ENCODE measurements around the gene HDDC3. TPM values are rescaled to one million over a fixed set of nuclear protein-coding genes. Genes with fewer than 3 reads are reported as not detected.

HDDC3 gene
- total RNA-seq, 2 experiments from 2014 or later, result 37.6 to 41.7 TPM

DNA sequence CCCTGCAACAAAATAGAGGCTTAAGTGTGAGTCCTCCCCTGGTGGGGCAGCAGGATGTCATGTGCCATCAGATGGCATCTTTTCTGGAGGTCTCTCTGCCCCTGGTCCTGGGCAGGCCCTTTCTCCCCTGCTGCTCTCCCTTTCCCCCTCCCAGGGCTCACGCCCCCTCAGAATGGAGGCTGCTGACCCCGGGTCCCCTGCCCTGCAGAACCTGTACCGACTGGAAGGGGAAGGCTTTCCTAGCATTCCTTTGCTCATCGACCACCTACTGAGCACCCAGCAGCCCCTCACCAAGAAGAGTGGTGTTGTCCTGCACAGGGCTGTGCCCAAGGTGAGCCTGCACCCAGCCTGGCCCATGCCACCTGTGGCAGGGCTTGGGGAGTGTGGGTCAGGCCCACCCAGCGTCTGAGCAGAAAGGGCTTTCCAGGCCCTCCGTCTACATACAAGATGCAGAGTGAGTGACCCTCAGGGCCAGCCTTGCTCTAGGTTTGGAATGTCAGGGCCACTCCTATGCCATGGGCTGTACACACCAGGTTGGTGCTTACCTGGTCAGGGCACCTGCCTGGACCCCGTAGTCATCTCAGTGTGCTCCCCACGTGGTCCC, 40.9 kb downstream of the HDDC3 start:
- ChIA-PET CTCF (interaction anchor here (1.0 kb wide), 1 partner anchor 42 kb away, joined by 3 read pairs; no protein-coding TSS in a partner anchor), POLR2A (no interaction called here)
- DNase-seq, result no peak
- Mint-ChIP-seq H3K27ac (no peak overlapping the region), H3K4me1 (peaks cover 13% of the 10 kb centered on the region), H3K27me3 (no peaks in the 10 kb centered on the region), H3K4me3 (no peak overlapping the region), H3K36me3 (ENCODE audit: low read depth) (peaks cover 53% of the 10 kb centered on the region), H3K9me3 (no peaks in the 10 kb centered on the region)

DNA sequence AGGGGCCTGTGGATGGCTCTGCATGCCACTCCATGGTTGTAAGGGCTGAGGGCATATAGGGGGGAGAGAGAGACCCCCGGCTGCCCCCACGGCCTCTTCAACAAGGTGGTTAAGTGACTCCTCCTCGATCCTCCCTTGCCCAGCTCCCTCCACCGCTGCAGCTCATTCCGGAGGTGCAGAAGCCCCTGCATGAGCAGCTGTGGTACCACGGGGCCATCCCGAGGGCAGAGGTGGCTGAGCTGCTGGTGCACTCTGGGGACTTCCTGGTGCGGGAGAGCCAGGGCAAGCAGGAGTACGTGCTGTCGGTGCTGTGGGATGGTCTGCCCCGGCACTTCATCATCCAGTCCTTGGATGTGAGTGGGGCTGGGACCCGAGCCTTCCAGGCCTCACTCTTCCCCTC, 41.5 kb downstream of the HDDC3 start:
- H3K4me3 Mint-ChIP-seq, result no peak overlapping the region
- POLR2A ChIA-PET, result interaction anchor here (2.8 kb wide), 1 partner anchor 12 kb away, joined by 11 read pairs; the partner anchor contains the start of gene MAN2A2
- H3K36me3 Mint-ChIP-seq (ENCODE audit: low read depth), result peaks cover 53% of the 10 kb centered on the region
- H3K4me1 Mint-ChIP-seq, result peaks cover 19% of the 10 kb centered on the region
- H3K27me3 Mint-ChIP-seq, result no peaks in the 10 kb centered on the region
- no peak for DNase-seq
- no peak overlapping the region for H3K27ac Mint-ChIP-seq
- CTCF ChIA-PET, result no interaction called here
- H3K9me3 Mint-ChIP-seq, result no peaks in the 10 kb centered on the region

DNA sequence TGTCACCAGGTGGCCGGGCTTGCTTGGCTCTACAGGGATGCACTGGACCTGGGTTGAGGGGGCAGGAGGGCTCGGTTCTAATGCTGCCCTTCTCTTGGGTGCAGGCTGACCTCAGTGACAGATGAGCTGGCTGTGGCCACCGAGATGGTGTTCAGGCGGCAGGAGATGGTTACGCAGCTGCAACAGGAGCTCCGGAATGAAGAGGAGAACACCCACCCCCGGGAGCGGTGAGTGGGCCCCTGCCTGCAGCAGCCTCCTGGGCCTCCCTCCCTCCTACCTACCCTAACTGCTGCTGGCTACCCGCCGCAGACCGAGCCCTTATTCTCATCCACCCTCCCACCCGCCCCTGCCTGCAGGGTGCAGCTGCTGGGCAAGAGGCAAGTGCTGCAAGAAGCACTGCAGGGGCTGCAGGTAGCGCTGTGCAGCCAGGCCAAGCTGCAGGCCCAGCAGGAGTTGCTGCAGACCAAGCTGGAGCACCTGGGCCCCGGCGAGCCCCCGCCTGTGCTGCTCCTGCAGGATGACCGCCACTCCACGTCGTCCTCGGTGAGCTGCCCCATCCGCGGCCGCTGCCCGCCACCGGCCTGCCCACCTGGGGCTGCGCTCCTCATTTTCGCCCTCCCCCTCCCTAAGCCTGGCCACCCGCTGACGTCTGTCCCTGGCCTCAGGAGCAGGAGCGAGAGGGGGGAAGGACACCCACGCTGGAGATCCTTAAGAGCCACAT, 42.5 kb downstream of the HDDC3 start:
- no peak overlapping the region for H3K4me3 Mint-ChIP-seq
- H3K4me1 Mint-ChIP-seq, result peaks cover 29% of the 10 kb centered on the region
- peaks cover 46% of the 10 kb centered on the region for H3K36me3 Mint-ChIP-seq (ENCODE audit: low read depth)
- no peaks in the 10 kb centered on the region for H3K27me3 Mint-ChIP-seq
- CTCF ChIA-PET, result interaction anchor here (1.3 to 1.7 kb wide), 2 partner anchors 12 to 46 kb away, joined by 3 to 8 read pairs; partner anchors contain the start of genes MAN2A2 and UNC45A
- DNase-seq, result no peak
- H3K9me3 Mint-ChIP-seq, result no peaks in the 10 kb centered on the region
- no peak overlapping the region for H3K27ac Mint-ChIP-seq
- POLR2A ChIA-PET, result interaction anchor here (0.7 to 2.8 kb wide), 8 partner anchors 10 to 172 kb away, joined by 3 to 11 read pairs (median 4); partner anchors contain the start of genes BLM, HDDC3 and MAN2A2

- CTCF ChIA-PET, result interaction anchor here (1.3 to 1.7 kb wide), 3 partner anchors 13 to 242 kb away, joined by 3 to 8 read pairs (median 3); partner anchors contain the start of genes MAN2A2 and UNC45A
- POLR2A ChIA-PET, result interaction anchor here (0.7 to 2.8 kb wide), 10 partner anchors 8 to 172 kb away, joined by 3 to 11 read pairs (median 3); partner anchors contain the start of genes BLM, HDDC3 and MAN2A2
- H3K4me1 Mint-ChIP-seq, result peaks cover 33% of the 10 kb centered on the region
- H3K27me3 Mint-ChIP-seq, result no peaks in the 10 kb centered on the region
- H3K27ac Mint-ChIP-seq, result no peak overlapping the region
- no peak overlapping the region for H3K4me3 Mint-ChIP-seq
- peaks cover 46% of the 10 kb centered on the region for H3K36me3 Mint-ChIP-seq (ENCODE audit: low read depth)
- no peaks in the 10 kb centered on the region for H3K9me3 Mint-ChIP-seq
- DNase-seq, result no peak
Measured at GRCh38 chr15:90889313-90889730, 43.0 kb downstream of the HDDC3 start.

DNA sequence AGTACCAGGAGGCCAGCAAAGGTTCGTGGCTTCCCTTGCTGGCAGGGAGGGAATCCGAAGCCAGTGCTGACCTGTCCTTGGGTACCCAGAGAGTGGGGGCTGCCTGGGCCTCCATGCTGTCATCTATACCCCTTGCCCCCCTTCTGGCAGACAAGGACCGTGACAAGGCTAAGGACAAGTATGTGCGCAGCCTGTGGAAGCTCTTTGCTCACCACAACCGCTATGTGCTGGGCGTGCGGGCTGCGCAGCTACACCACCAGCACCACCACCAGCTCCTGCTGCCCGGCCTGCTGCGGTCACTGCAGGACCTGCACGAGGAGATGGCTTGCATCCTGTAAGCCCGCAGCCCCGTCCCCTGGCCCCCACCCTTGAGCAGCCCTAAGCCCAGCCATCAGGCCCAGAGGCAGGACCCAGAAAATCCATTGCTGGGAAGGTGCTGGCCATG, 45.3 kb downstream of the HDDC3 start:
- Mint-ChIP-seq H3K4me1 (peaks cover 49% of the 10 kb centered on the region), H3K27me3 (no peaks in the 10 kb centered on the region), H3K27ac (no peak overlapping the region), H3K36me3 (ENCODE audit: low read depth) (peaks cover 42% of the 10 kb centered on the region), H3K4me3 (no peak overlapping the region), H3K9me3 (no peaks in the 10 kb centered on the region)
- ChIA-PET CTCF (interaction anchor here (1.3 to 3.5 kb wide), 6 partner anchors 15 to 239 kb away, joined by 3 to 36 read pairs (median 16); partner anchors contain the start of genes HDDC3, MAN2A2 and UNC45A), POLR2A (interaction anchor here (2.6 to 4.6 kb wide), 6 partner anchors 9 to 239 kb away, joined by 13 to 26 read pairs (median 23); partner anchors contain the start of gene MAN2A2)
- DNase-seq, result no peak

DNA sequence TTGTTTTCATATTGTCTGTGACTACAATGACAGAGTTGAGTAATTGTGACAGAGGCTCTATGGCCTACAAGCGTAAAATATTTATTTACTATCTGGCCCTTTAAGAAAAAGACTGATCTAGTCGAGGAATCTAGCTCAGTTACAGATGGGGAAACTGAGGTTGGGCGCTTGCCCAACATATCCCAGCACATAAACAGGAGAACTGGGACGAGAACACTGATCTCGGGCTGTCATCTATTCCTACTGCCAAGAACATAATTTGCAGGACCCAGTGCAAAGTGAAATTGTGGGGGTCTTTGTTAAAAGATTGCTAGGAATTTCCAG, 46.1 kb downstream of the HDDC3 start:
- Mint-ChIP-seq H3K4me3 (no peak overlapping the region), H3K36me3 (ENCODE audit: low read depth) (peaks cover 36% of the 10 kb centered on the region), H3K4me1 (peaks cover 56% of the 10 kb centered on the region), H3K27ac (peak overlapping the region; percentile 78), H3K9me3 (no peaks in the 10 kb centered on the region), H3K27me3 (no peaks in the 10 kb centered on the region)
- POLR2A ChIA-PET, result interaction anchor here (1.0 to 4.6 kb wide), 13 partner anchors 10 to 238 kb away, joined by 3 to 26 read pairs (median 15); partner anchors contain the start of genes BLM, HDDC3 and MAN2A2
- CTCF ChIA-PET, result interaction anchor here (0.5 to 3.5 kb wide), 39 partner anchors 10 to 566 kb away, joined by 3 to 36 read pairs (median 5); partner anchors contain the start of genes BLM, HDDC3, MAN2A2 and UNC45A
- DNase-seq, result no peak

DNA sequence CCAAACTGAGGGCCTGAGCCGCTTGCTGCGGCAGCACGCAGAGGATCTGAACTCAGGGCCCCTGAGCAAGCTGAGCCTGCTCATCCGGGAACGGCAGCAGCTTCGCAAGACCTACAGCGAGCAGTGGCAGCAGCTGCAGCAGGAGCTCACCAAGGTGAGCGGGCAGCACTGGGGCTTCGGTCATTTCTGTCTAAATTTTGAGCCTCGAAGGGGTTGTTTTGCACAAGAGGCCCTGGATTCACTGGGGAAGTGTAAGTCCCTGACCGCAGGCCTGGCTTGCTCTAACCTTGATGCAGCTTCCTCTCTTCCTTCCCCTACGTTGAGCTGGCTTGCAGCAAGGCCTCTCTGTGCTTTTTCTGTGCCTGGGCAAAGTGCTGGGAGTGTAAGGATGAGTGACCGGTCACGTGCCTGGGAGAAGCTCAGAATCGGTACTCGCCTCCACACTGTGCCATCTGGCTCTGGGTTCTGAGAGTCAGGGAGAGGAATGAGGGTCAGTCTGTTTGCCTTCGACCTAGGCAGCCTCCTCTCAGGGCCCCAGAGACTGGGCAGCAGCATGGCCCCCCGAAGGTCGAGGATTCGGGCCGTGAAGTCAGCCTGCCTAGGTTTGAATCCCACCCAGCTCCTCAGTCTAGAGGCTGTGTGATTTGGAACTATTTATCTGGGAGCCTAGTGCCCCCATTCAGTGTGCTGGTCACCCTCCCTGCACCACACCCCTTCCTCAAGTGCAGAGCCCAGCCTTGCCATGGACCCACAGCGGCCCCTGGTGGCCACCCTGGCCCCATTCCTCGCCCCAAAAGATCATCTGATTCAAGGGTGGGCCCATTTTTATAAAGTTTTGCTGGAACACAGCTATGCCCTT, 46.7 kb downstream of the HDDC3 start:
- ChIA-PET CTCF (interaction anchor here (0.7 to 3.5 kb wide), 52 partner anchors 11 to 592 kb away, joined by 3 to 36 read pairs (median 4); partner anchors contain the start of genes BLM, FURIN, HDDC3 and MAN2A2), POLR2A (interaction anchor here (0.8 to 4.6 kb wide), 19 partner anchors 10 to 238 kb away, joined by 3 to 26 read pairs (median 8); partner anchors contain the start of genes BLM, HDDC3, MAN2A2 and UNC45A)
- peaks cover 42% of the 10 kb centered on the region for H3K36me3 Mint-ChIP-seq (ENCODE audit: low read depth)
- DNase-seq, result peak; percentile 83
- H3K4me3 Mint-ChIP-seq, result peak overlapping the region; percentile 41
- no peaks in the 10 kb centered on the region for H3K27me3 Mint-ChIP-seq
- H3K9me3 Mint-ChIP-seq, result no peaks in the 10 kb centered on the region
- H3K4me1 Mint-ChIP-seq, result peaks cover 58% of the 10 kb centered on the region
- H3K27ac Mint-ChIP-seq, result peak overlapping the region; percentile 78

- ChIA-PET CTCF (interaction anchor here (0.8 to 3.5 kb wide), 39 partner anchors 11 to 591 kb away, joined by 3 to 36 read pairs (median 5); partner anchors contain the start of genes BLM, FURIN, HDDC3 and MAN2A2), POLR2A (interaction anchor here (0.8 to 4.6 kb wide), 18 partner anchors 9 to 237 kb away, joined by 3 to 26 read pairs (median 10); partner anchors contain the start of genes BLM, HDDC3, MAN2A2 and UNC45A)
- no peaks in the 10 kb centered on the region for H3K9me3 Mint-ChIP-seq
- no peaks in the 10 kb centered on the region for H3K27me3 Mint-ChIP-seq
- peak overlapping the region; percentile 41 for H3K4me3 Mint-ChIP-seq
- peaks cover 58% of the 10 kb centered on the region for H3K4me1 Mint-ChIP-seq
- DNase-seq, result no peak
- H3K27ac Mint-ChIP-seq, result peak overlapping the region; percentile 78
- H3K36me3 Mint-ChIP-seq (ENCODE audit: low read depth), result peaks cover 48% of the 10 kb centered on the region
Measured at GRCh38 chr15:90884719-90885431, 47.5 kb downstream of the HDDC3 start.

DNA sequence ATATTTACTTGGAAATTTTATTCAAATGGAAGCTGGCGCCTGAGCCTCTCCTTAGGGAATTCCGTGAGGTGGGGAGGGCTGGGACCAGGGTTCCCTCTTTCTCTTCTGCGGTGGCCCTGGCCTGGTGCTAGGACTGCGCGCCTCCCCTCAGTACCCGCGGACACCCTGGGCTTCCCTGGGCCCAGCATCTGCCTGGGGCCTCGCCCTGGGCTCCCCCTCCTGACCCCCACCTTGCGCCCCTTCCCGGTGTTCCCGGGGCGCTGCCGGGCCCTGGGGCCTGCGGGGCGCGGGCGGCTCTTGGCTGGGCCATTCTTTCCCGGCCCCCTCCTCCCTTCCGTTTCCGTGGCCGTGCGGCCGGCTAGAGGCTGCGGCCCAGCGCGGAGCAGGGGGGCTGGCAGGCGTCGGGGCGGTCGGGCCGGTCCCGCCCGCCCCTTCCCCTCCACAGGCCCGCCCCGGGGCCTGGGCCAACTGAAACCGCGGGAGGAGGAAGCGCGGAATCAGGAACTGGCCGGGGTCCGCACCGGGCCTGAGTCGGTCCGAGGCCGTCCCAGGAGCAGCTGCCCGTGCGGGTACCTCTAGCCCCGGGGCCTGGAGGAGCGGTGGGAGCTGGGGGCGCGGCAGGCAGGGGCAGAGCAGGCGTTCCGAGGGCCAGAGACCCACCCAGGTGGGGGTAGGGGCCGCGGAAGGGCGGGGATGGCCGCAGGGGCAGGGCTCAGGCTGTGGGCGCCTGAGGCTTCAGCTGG, 48.2 kb downstream of the HDDC3 start, which contains the start of gene FES:
TSS of gene FES (plus strand) at position 529 of the 743 bp plus-strand sequence. CDS start 542 bp downstream, outside the sequence.
- H3K36me3 Mint-ChIP-seq (ENCODE audit: low read depth), result peaks cover 50% of the 10 kb centered on the region
- no peaks in the 10 kb centered on the region for H3K9me3 Mint-ChIP-seq
- POLR2A ChIA-PET, result interaction anchor here (0.7 to 4.6 kb wide), 14 partner anchors 8 to 236 kb away, joined by 3 to 26 read pairs (median 13); partner anchors contain the start of genes BLM and HDDC3
- no peaks in the 10 kb centered on the region for H3K27me3 Mint-ChIP-seq
- no peak for DNase-seq
- H3K27ac Mint-ChIP-seq, result peak within 1 kb of the TSS; percentile 78
- CTCF ChIA-PET, result interaction anchor here (1.2 to 3.5 kb wide), 7 partner anchors 10 to 564 kb away, joined by 3 to 36 read pairs (median 10); partner anchors contain the start of genes BLM, HDDC3 and UNC45A
- H3K4me3 Mint-ChIP-seq, result peak within 1 kb of the TSS; percentile 41
- peaks cover 58% of the 10 kb centered on the region for H3K4me1 Mint-ChIP-seq

DNA sequence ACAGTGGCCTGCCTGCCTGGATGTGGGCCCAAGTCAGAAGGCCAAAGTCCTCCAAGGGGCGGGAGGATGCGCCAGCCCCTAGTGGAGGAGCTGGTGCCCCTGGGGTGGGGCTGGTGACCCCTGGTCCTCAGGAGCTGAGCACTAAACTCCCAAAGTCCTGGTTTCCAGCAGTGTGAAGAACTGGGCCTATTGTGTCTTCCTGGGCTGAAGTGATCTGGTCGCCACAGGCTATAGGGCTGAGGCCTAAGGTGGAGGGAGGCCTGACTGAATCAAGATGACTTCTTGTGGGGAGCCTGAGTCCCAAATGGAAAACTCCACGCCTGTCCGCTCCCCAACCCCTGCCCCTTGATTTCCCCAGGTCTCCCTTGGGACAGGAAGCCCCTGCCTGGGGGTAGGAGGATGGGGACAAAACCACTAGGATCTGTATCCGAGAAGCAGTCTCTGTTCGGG, 48.8 kb downstream of the HDDC3 start:
- ChIA-PET CTCF (interaction anchor here (3.0 kb wide), 1 partner anchor 166 kb away, joined by 32 read pairs; the partner anchor contains the start of gene BLM), POLR2A (interaction anchor here (0.7 to 4.6 kb wide), 9 partner anchors 10 to 236 kb away, joined by 3 to 26 read pairs (median 17); partner anchors contain the start of gene BLM)
- Mint-ChIP-seq H3K9me3 (no peaks in the 10 kb centered on the region), H3K4me1 (peaks cover 62% of the 10 kb centered on the region), H3K27ac (peak overlapping the region; percentile 71), H3K27me3 (no peaks in the 10 kb centered on the region), H3K36me3 (ENCODE audit: low read depth) (peaks cover 52% of the 10 kb centered on the region), H3K4me3 (no peak overlapping the region)
- no peak for DNase-seq
